A549 (cell line): ENCODE data around the gene TRPM6. TPM values are rescaled to one million over a fixed set of nuclear protein-coding genes. Genes with fewer than 3 reads are reported as not detected.

Source experiments
- ATAC-seq, 2 experiments: fragments of 200-7000 bp in 1 of 2; fragments of >200 bp in 1 of 2; cut with Nextera tagmentation in 1 of 2; cut with Tn5 transposase in 1 of 2; 3 replicates each; pipeline versions ENCODE4 v1.8.0 to v1.9.1; 2018 to 2020; ENCODE audit warnings: mild to moderate bottlenecking in 1 of 2, moderate library complexity in 1 of 2
- CTCF ChIA-PET: fragments of 300-600 bp; sonication (Branson Sonifier 250); formaldehyde crosslinking; extraction: SDS; loops from one replicate; lab custom pipeline; 2021; ENCODE audit warnings: antibody characterized with exemption, inconsistent platforms; lab: Yijun Ruan, JAX
- POLR2A ChIA-PET: fragments of 350-600 bp; formaldehyde crosslinking; extraction: SDS; loops from one replicate; lab custom pipeline; 2021; ENCODE audit warnings: antibody characterized with exemption, inconsistent platforms; lab: Yijun Ruan, JAX
- DNase-seq, 2 experiments: peaks; one replicate each; pipeline versions ENCODE4 v3.0.0 to v3.0.0-alpha.2; 2011 to 2016; ENCODE audit warnings: low read depth in 1 of 2, low spot score in 1 of 2
- FAIRE-seq: peaks from 2 replicates; lab custom pipeline; 2011; peaks lifted over from hg19 to GRCh38; lab: Jason Lieb, UNC
- H3K27ac ChIP-seq, 2 experiments: fragments of >200 bp; sonication (Bioruptor Twin); formaldehyde crosslinking; 3 replicates each; pipeline ENCODE4 v1.5.1; 2016 to 2017
- H3K4me1 ChIP-seq: fragments of >200 bp; sonication (Bioruptor Twin); formaldehyde crosslinking; 3 replicates; pipeline ENCODE4 v1.6.1; 2016
- H3K4me2 ChIP-seq: fragments of >200 bp; sonication (Bioruptor Twin); formaldehyde crosslinking; 3 replicates; pipeline ENCODE4 v1.6.1; 2016
- H3K4me3 ChIP-seq: fragments of >200 bp; sonication (Bioruptor Twin); formaldehyde crosslinking; 3 replicates; pipeline ENCODE4 v1.5.1; 2016
- H3K9me3 ChIP-seq: fragments of >200 bp; sonication (Bioruptor Twin); formaldehyde crosslinking; 3 replicates; pipeline ENCODE4 v1.6.1; 2016
- BHLHE40 ChIP-seq: IDR thresholded peaks from 2 replicates; pipeline ENCODE4 v1.6.1; 2012; ENCODE audit warnings: low read depth, low read length, inconsistent platforms
- CBX8 ChIP-seq: fragments of 200-600 bp; sonication (generic); IDR thresholded peaks from 2 replicates; pipeline ENCODE4 v1.6.1; 2016
- CEBPB ChIP-seq, 2 experiments: fragments of >200 bp in 1 of 2; sonication (Bioruptor Twin) in 1 of 2; formaldehyde crosslinking in 1 of 2; IDR thresholded peaks; 2 replicates each; pipeline ENCODE4 v1.6.1; 2012 to 2016
- CHD2 ChIP-seq: fragments of 150-350 bp; IDR thresholded peaks from 2 replicates; pipeline ENCODE4 v1.6.1; 2014; ENCODE audit warnings: low read length; ENCODE audit not compliant: partially characterized antibody
- EP300 ChIP-seq, 2 experiments: fragments of >200 bp; sonication (Bioruptor Twin); formaldehyde crosslinking; IDR thresholded peaks; 2 replicates in 1 of 2; 3 replicates in 1 of 2; pipeline ENCODE4 v1.6.1; 2016 to 2017
- FOSB ChIP-seq: fragments of 250-450 bp; sonication (Bioruptor Pico); IDR thresholded peaks from 2 replicates; pipeline ENCODE4 v1.5.0; 2020; ENCODE audit warnings: mild to moderate bottlenecking, moderate library complexity
- FOSL2 ChIP-seq, 2 experiments: fragments of 450-650 bp in 1 of 2; fragments of >200 bp in 1 of 2; sonication (Bioruptor Twin) in 1 of 2; formaldehyde crosslinking; IDR thresholded peaks; 2 replicates each; pipeline versions ENCODE4 v1.5.0 to v1.6.1; 2016 to 2020; ENCODE audit warnings: mild to moderate bottlenecking in 1 of 2, moderate library complexity in 1 of 2
- GATA3 ChIP-seq: IDR thresholded peaks from 2 replicates; pipeline ENCODE4 v1.6.1; 2012; ENCODE audit warnings: borderline replicate concordance
- HDAC2 ChIP-seq: fragments of 200-600 bp; sonication (generic); IDR thresholded peaks from 2 replicates; pipeline ENCODE4 v1.6.1; 2016
- HOXB13 ChIP-seq: fragments of 250-450 bp; sonication (Bioruptor Pico); IDR thresholded peaks from 2 replicates; pipeline ENCODE4 v1.5.0; 2020; ENCODE audit warnings: low read depth, mild to moderate bottlenecking, moderate library complexity
- JUNB ChIP-seq: fragments of >200 bp; sonication (Bioruptor Twin); formaldehyde crosslinking; IDR thresholded peaks from 2 replicates; pipeline ENCODE4 v1.6.1; 2016
- KDM1A ChIP-seq: fragments of 200-600 bp; sonication (generic); IDR thresholded peaks from 2 replicates; pipeline ENCODE4 v1.6.1; 2016; ENCODE audit warnings: low read depth, mild to moderate bottlenecking
- KDM5A ChIP-seq: fragments of 200-600 bp; sonication (generic); IDR thresholded peaks from 2 replicates; pipeline ENCODE4 v1.6.1; 2016; ENCODE audit warnings: antibody characterized with exemption, mild to moderate bottlenecking
- MAFK ChIP-seq: fragments of 450-650 bp; IDR thresholded peaks from 2 replicates; pipeline ENCODE4 v1.6.1; 2014; ENCODE audit not compliant: partially characterized antibody
- NPAS2 ChIP-seq: fragments of 250-450 bp; sonication (Bioruptor Pico); IDR thresholded peaks from 2 replicates; pipeline ENCODE4 v1.8.0; 2022; ENCODE audit warnings: mild to moderate bottlenecking, moderate library complexity, borderline replicate concordance
- PBX3 ChIP-seq: IDR thresholded peaks from 2 replicates; pipeline ENCODE4 v1.6.1; 2012
- PHF8 ChIP-seq: fragments of 200-600 bp; sonication (generic); IDR thresholded peaks from 2 replicates; pipeline ENCODE4 v1.6.1; 2016; ENCODE audit warnings: low read depth, mild to moderate bottlenecking, antibody characterized with exemption, moderate library complexity, borderline replicate concordance
- POLR2AphosphoS2 ChIP-seq: conservative IDR thresholded peaks from 2 replicates; pipeline ENCODE4 v1.6.1; 2012; ENCODE audit warnings: low read length, improper control_type of control experiment, inconsistent platforms
- RARB ChIP-seq: fragments of 250-450 bp; sonication (Bioruptor Pico); IDR thresholded peaks from 2 replicates; pipeline ENCODE4 v1.8.0; 2021; ENCODE audit warnings: mild to moderate bottlenecking, moderate library complexity
- RNF2 ChIP-seq: fragments of 200-600 bp; sonication (generic); IDR thresholded peaks from 2 replicates; pipeline ENCODE4 v1.6.1; 2016; ENCODE audit warnings: low read depth, mild to moderate bottlenecking, antibody characterized with exemption, moderate library complexity, borderline replicate concordance
- SREBF2 ChIP-seq: fragments of 450-650 bp; IDR thresholded peaks from 2 replicates; pipeline ENCODE4 v1.6.1; 2014; ENCODE audit warnings: mild to moderate bottlenecking, moderate library complexity
- TP53 ChIP-seq: fragments of 250-450 bp; sonication (Bioruptor Pico); IDR thresholded peaks from 2 replicates; pipeline ENCODE4 v1.5.0; 2021; ENCODE audit warnings: mild to moderate bottlenecking, moderate library complexity
- WGBS: methylation state at CpG from one replicate; pipeline ENCODE4 v1.1.6; 2017; ENCODE audit errors: missing lambda C conversion rate; 5-methylcytosine and 5-hydroxymethylcytosine counted together
- polyA plus RNA-seq, 4 experiments: library from polyadenylated mRNA; depleted of rRNA in 3 of 4; stranded (reverse); fragments of >200 nt; fragmentation: RNase III in 1 of 4; extraction: RNeasy Plus Mini Kit Qiagen cat#74134 plus additional on column Dnase treatment in 1 of 4; gene quantifications; 2 replicates in 3 of 4; 3 replicates in 1 of 4; pipeline ENCODE4 v1.2.3, GENCODE V29; 2011 to 2017
- TF ChIP-seq, protein P1 (sequence below): IDR thresholded peaks from 2 replicates; pipeline ENCODE4 v1.6.1; 2012
- TF ChIP-seq, protein P2 (sequence below): fragments of >200 bp; sonication (Bioruptor Twin); formaldehyde crosslinking; IDR thresholded peaks from 3 replicates; pipeline ENCODE4 v1.5.1; 2016
- TF ChIP-seq, protein P3 (sequence below): fragments of 150-350 bp; IDR thresholded peaks from 2 replicates; pipeline ENCODE4 v1.6.1; 2014; ENCODE audit warnings: low read depth, mild to moderate bottlenecking, low read length
- TF ChIP-seq, protein P4 (sequence below): fragments of >200 bp; sonication (Bioruptor Twin); formaldehyde crosslinking; IDR thresholded peaks from 2 replicates; pipeline ENCODE4 v1.6.1; 2016
- TF ChIP-seq, protein P5 (sequence below): fragments of 250-450 bp; sonication (Bioruptor Pico); IDR thresholded peaks from 2 replicates; pipeline ENCODE4 v1.5.0; 2020; ENCODE audit warnings: low read depth, mild to moderate bottlenecking, moderate library complexity

The TRPM6 gene
- polyA plus RNA-seq, 2 of the 4 experiments (the other 2 are of a cell fraction): 1.5 to 2.1 TPM

DNA sequence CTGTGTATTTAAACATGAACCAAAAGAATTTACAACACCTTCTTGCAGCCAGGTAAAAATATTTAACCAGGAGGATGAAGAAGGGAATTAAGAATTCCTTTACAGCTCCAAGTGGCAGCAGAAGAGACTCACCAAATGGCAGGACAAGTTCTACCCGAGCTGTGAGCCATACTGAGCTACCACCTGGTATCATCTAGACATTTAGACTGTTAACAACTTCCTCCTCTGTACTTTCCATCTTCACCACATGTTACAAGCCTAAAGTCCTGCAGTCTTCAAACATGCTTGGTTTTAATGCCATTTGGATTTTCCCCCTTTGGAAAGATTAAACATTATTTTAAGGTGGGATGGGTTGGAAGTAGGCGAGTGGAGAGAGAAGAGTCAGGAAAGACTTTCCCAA lies 190.2 kb downstream of the TRPM6 start:
- ChIA-PET POLR2A (no interaction called here), CTCF (no interaction called here)
- Histone ChIP-seq H3K4me3 (no peak overlapping the region), H3K9me3 (no peaks in the 10 kb centered on the region; the same call in 2 of the 3 replicates), H3K4me2 (no peak overlapping the region), H3K27ac (no peak overlapping the region), H3K4me1 (no peaks in the 10 kb centered on the region)
- TF ChIP-seq CBX8: no peak
- ATAC-seq (no peak), DNase-seq (no peak), FAIRE-seq (no peak)
- 2% methylated on average over 2 of the region's 2 CpGs for WGBS

GRCh38 chr9:74696520-74696919 lies 191.2 kb downstream of the TRPM6 start:
- POLR2A ChIA-PET: no interaction called here
- ATAC-seq: peak; percentile 47 to 64; a peak in 2 of 6 replicates
- no peak overlapping the region for H3K4me2 ChIP-seq
- no peak overlapping the region for H3K27ac ChIP-seq
- no peak for DNase-seq
- WGBS: 4% methylated on average over 1 of the region's 1 CpG
- no peak for FAIRE-seq
- CTCF ChIA-PET: no interaction called here
- H3K4me3 ChIP-seq: no peak overlapping the region
- no peaks in the 10 kb centered on the region for H3K4me1 ChIP-seq
- H3K9me3 ChIP-seq: no peaks in the 10 kb centered on the region; the same call in 2 of the 3 replicates
- no peak for TF ChIP-seq PHF8
- TF ChIP-seq RARB: no peak
- TF ChIP-seq, protein P1, sequence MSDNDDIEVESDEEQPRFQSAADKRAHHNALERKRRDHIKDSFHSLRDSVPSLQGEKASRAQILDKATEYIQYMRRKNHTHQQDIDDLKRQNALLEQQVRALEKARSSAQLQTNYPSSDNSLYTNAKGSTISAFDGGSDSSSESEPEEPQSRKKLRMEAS: no peak
- TF ChIP-seq BHLHE40: no peak
- TF ChIP-seq EP300 (IDR thresholded peaks at IDR 0.05): no peak
- TF ChIP-seq FOSB (CRISPR knock-in tag): no peak
- no peak for TF ChIP-seq JUNB
- TF ChIP-seq, protein P2, sequence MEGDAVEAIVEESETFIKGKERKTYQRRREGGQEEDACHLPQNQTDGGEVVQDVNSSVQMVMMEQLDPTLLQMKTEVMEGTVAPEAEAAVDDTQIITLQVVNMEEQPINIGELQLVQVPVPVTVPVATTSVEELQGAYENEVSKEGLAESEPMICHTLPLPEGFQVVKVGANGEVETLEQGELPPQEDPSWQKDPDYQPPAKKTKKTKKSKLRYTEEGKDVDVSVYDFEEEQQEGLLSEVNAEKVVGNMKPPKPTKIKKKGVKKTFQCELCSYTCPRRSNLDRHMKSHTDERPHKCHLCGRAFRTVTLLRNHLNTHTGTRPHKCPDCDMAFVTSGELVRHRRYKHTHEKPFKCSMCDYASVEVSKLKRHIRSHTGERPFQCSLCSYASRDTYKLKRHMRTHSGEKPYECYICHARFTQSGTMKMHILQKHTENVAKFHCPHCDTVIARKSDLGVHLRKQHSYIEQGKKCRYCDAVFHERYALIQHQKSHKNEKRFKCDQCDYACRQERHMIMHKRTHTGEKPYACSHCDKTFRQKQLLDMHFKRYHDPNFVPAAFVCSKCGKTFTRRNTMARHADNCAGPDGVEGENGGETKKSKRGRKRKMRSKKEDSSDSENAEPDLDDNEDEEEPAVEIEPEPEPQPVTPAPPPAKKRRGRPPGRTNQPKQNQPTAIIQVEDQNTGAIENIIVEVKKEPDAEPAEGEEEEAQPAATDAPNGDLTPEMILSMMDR: no peak
- TF ChIP-seq FOSL2 (IDR thresholded peaks at IDR 0.05): no peak
- TF ChIP-seq FOSL2 (CRISPR knock-in tag; IDR thresholded peaks at IDR 0.05): no peak
- TF ChIP-seq NPAS2: no peak
- no peak for TF ChIP-seq CEBPB (IDR thresholded peaks at IDR 0.05)
- no peak for TF ChIP-seq POLR2AphosphoS2
- TF ChIP-seq HOXB13 (CRISPR knock-in tag): no peak
- TF ChIP-seq PBX3: no peak
- TF ChIP-seq HDAC2: no peak
- no peak for TF ChIP-seq KDM5A
- TF ChIP-seq KDM1A: no peak
- TF ChIP-seq, protein P3, sequence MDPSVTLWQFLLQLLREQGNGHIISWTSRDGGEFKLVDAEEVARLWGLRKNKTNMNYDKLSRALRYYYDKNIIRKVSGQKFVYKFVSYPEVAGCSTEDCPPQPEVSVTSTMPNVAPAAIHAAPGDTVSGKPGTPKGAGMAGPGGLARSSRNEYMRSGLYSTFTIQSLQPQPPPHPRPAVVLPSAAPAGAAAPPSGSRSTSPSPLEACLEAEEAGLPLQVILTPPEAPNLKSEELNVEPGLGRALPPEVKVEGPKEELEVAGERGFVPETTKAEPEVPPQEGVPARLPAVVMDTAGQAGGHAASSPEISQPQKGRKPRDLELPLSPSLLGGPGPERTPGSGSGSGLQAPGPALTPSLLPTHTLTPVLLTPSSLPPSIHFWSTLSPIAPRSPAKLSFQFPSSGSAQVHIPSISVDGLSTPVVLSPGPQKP: no peak

DNA sequence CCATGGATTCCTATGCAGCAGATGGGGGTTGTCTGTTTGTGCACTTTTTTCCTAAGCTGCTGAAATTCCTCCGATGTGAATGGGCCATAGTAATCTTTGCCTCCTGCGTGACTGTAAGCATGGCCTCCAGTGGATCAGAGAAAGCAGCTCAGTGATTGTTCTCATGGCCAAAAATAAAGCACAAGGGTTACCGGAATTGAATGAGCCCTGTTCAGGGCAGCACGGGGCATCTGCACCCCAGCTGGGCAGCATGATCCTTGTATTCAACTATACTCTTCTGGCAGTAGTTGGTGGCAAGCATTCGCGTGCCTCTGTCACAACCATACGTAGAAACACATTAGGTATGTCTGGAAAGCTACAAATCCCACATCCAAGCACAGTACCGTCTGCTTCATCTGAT lies 196.7 kb downstream of the TRPM6 start:
- ATAC-seq: no peak
- no peak for FAIRE-seq
- no peak for DNase-seq
- Histone ChIP-seq H3K4me2 (no peak overlapping the region), H3K4me1 (no peaks in the 10 kb centered on the region), H3K27ac (no peak overlapping the region), H3K9me3 (no peaks in the 10 kb centered on the region), H3K4me3 (no peak overlapping the region)
- 35% methylated on average over 8 of the region's 8 CpGs for WGBS
- CTCF ChIA-PET: no interaction called here
- TF ChIP-seq CEBPB (IDR thresholded peaks at IDR 0.05) (no peak), MAFK (no peak), CHD2 (no peak), GATA3 (no peak), RNF2 (no peak), PHF8 (no peak), SREBF2 (no peak), TP53 (CRISPR knock-in tag) (no peak)
- TF ChIP-seq, protein P3: no peak
- TF ChIP-seq, protein P4, sequence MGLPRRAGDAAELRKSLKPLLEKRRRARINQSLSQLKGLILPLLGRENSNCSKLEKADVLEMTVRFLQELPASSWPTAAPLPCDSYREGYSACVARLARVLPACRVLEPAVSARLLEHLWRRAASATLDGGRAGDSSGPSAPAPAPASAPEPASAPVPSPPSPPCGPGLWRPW: no peak
- TF ChIP-seq, protein P5, sequence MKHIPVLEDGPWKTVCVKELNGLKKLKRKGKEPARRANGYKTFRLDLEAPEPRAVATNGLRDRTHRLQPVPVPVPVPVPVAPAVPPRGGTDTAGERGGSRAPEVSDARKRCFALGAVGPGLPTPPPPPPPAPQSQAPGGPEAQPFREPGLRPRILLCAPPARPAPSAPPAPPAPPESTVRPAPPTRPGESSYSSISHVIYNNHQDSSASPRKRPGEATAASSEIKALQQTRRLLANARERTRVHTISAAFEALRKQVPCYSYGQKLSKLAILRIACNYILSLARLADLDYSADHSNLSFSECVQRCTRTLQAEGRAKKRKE (CRISPR knock-in tag): no peak
- POLR2A ChIA-PET: no interaction called here
